HL-60 (cell line): ENCODE data around the gene NEDD8.

Experiments
- CTCF ChIP-seq: IDR thresholded peaks from one replicate; pipeline ENCODE4 v1.5.1; 2011; ENCODE audit warnings: low read length, control low read depth, inconsistent platforms; ENCODE audit not compliant: insufficient read depth
- POLR2AphosphoS5 ChIP-seq: IDR thresholded peaks from 2 replicates; pipeline ENCODE4 v1.6.1; 2012; ENCODE audit warnings: low read depth

GRCh38 chr14:24194873-24195185 is 37.3 kb downstream of the NEDD8 start:
- TF ChIP-seq CTCF (no peak), POLR2AphosphoS5 (no peak)
